ENCODE data around the gene BBS9.

Gene BBS9

DNA sequence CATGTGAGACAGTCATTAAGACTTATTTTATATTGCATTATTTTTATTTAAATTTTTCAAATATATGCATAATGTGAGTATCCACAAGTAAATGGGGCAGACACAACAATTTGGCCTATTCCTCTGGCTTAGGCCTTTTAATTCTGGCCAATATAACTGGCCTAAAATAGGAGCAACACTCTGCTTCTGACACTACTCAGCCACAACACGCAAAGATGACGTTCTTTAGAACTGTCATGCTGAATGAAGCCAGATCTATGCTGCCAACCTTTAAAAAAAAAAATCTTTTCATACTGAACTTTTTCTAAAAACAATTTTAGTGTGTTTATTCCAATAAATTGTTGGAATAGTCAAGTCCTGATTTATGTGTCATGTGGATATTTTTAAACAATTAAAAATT, 421.0 kb downstream of the BBS9 start:
- no peak for DNase-seq (ENCODE audit: low spot score)

DNA sequence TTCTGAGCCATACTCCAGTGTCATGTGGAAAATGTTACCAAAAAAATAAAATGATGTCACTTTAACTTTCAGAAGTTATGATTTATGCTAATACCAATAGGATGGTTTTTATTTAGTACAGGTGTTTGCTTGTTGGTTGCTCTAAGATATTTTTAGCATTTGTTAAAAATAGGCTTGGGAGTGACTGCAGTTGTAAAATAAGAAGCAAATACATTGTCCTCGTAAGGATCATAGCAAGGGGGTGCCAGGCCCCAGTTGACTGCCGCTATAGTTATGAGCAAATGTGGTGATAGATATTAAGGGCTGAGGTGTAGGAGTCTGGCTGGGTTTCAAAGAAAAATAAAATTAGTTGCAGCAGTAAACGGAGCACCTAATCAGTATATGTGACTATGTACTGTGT, 421.6 kb downstream of the BBS9 start:
- DNase-seq (ENCODE audit: low spot score) = no peak

DNA sequence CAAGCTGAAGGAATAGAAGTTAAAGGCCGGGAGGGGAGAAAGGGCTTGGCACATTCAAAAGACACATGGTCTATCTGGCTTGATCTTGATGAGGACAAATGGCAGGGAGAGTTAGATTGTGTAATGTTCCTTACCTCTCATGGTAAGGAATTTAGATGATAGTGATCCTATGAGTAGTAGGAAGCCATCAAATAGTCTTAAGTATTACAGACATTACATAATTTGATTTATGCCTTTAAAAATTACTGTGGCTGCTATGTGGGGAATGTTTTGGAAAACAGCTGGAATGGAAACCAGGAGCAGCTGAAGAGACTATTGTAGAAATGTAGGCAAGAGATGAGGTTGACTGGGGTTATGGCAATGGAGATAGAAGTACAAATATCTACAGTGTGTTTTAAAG, 424.7 kb downstream of the BBS9 start:
- no peak for DNase-seq (ENCODE audit: low spot score)

DNA sequence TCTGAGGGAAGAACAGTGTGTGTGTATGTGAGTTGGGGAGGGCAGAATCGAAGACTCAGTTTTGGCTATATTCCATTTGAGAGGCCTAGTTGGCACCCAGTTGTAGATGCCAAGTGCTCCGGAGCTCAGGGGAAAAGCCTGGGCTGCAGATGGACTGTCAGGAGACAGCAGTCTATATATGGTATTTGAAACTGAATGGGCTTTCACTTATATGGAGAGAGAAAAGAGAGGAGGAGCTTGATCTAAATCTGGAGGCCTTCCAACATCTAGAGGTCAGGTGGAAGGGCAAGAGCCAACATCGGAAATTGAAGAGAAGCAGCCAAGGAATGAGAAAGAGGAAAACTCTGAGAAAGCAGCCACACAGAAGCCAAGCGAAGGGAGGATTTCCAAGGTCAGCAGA, 425.2 kb downstream of the BBS9 start:
- no peak for DNase-seq (ENCODE audit: low spot score)

DNA sequence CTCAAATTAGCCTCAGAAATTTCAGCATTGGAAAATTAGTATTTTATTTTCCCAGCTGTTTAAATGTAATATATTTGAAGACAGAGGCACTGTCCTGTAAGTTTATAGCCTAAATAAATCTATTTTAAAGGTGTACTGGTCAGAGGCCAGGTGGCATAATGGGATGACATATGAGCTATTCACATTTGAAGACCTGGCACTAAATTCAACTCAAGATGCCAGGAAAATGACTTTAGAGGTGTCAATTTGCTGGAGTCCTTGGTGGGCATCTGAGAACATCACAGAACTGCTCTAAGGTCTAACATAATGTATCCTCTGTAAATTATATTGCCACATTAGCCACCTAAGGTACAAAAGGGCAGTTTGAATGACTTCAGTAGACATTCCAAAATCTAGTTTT, 427.1 kb downstream of the BBS9 start:
- no peak for DNase-seq (ENCODE audit: low spot score)

DNA sequence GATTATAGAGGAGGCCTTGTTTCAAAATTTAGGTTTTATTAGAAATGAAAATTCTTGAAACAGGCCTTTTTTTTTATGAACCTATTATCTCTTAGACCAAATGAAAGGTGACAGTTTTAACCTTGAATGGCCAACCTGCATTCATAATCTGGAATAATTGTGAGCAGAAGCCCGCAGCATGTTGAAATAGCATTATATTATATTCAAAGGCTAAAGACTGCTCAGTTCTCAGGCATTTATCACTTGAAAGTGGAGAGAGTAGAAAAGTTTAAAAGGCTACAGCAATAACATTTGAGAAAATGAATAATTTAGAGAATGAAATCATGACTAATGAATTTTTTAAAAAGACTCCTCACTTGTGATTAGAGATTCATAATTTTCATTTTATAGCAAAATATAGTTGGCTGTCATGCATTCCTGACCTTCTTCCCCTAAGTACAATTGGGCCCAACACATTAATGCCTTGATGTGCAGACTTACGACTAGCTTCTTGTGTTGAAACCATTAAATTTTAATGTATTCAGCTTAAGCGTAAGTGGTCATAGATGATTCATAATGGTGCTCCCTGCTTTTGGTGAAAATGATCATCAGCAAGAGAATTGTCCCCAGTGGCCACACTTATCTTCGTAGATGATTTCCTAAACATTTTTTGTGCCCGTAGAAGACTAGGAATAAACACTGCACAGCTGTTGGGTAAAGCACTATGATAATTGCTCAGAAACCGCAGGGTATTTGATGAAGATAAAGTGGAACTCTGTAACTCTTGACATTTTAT, 429.4 kb downstream of the BBS9 start:
- DNase-seq (ENCODE audit: low spot score) = no peak

DNA sequence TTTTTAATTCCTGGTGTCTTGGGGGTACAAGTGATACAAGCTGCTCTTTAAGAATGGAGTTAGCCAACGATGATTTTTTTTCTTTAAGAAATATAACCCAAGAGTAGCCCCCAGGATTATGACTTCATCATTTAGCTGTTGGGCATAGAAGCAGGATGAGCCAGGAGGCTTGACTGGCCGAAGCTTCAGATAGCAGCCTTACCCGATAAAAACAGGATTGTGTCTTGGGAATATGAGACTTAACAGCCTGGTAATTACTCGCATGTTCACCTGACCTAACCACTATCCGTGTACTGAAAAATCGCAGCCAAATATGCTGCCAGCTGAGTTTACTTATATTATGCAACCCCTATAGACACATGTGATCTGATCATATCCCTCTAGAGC, 430.0 kb downstream of the BBS9 start:
- DNase-seq (ENCODE audit: low spot score) = no peak

DNA sequence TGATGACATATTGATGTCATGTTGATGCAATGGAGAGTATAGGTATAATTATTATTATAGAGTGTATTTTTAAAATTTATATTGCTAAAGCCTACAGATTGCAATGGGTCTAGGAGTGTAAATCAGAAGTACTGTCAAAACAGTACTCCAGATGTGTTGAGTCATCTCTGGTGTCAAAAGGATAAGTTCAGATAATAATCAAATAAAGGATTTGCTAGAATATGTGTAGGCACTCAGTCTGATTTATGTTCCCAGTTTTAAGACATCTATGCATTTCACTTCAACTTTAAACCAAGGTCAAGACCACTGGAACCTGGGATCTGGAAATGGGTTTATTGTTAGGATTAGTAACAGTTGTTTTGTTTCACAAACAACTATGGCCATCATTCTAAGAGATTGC, 433.6 kb downstream of the BBS9 start:
- DNase-seq (ENCODE audit: low spot score) = no peak

DNA sequence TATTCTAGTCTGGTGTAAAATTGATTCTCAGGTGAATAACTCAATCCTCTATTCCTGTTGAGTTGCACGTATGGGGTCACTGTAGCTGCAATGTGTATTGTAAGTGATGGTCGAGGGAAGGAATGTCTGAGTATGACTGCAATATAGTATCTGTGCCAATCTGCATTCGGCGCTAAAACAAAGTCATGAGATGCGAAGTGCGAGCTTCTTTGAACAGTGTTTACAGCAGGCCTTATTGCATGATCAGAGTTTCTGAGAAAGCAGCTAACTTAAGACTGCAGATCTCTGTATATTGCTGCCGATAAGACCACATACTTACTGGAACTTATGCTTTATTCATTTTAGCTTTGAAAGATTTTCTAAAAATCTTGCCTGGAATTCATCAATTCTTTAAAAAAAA, 434.3 kb downstream of the BBS9 start:
- no peak for DNase-seq (ENCODE audit: low spot score)

DNA sequence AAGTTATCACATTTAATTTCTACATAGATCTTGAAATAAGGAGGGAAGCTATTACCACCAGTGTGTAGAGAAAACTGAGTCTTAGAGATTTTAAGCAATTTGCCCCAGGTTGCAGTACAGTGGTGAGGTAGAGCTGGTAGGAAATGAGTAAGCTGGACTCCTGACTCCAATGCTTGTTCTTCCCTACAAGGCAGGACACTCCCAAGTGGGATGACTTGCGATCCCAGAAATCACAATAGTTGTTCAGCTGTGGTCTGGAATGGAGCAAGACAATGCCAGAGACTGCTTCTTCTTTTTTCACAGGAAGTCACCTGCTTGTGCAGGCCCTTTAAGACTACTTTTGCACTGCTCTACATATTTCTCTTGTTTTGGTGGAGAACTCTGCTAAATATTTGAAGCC, 448.8 kb downstream of the BBS9 start:
- no peak for DNase-seq (ENCODE audit: low spot score)

DNA sequence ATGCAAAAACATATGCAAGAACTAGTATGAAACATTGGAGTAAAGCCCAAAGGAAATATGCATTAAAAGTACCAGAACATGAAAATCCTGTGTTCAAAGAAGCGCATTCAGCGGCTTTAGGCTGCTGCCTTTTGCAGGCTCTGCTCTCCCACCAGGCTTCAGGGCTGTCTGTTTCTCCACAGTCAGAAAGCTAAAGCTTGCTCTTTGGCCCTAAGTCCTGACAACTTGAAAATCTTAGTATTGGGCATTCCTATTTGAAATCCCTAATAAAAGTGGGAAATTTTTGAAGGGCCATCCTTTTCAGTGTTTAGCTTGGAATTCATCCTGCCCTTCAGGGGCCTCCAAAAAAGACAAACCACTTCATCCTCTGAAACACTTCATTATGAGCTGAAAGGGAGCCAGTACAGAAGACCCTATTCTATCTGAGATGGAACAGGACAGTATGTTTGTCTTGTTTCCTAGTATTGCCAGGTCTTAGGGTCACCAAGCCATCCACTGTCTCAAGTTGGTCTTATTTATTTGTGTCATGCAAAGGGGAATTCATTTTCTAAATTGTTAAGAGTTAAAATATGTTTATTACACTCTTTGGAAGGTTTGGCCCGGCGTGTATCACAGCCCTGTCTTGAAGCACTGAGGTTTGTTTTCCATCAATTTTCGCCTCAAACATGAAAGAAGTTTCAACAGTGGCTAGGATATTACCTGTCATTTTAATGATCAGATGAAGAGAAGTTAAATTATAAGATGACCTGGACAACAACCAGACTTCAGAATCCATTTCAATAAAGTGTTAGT, 449.7 kb downstream of the BBS9 start:
- no peak for DNase-seq (ENCODE audit: low spot score)

DNA sequence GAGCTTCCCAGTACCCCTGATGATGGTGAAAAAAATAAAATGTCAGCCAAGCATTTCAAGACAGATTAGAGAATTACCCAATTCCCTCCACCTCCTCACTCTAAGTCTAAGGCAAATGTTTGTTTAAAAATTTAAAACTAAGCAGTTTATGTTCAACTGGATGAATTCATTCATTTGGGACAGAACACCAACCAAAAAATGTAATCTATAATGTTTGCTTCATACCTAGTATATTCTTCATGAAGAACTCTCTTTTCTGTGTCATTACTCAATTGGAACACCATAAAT, 450.3 kb downstream of the BBS9 start:
- no peak for DNase-seq (ENCODE audit: low spot score)

DNA sequence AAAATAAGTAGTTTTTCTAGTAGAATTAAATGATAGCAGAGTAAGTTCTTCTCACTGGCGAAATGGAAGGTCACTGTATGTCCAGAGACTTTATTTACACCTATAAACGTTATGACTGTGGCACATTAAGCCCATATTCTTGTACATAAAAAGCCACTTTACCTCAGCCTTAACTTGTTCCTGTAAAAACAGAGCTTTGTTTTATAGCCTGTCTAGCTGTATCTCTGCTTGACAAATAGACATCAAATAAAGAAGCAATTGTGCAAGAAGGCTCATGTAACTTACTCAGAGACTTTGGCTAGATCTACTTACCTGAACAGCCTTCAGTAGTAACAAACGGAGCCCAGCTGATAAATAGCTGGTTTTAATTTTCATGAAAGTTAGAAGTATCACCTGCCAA, 451.9 kb downstream of the BBS9 start:
- DNase-seq (ENCODE audit: low spot score) = no peak

DNA sequence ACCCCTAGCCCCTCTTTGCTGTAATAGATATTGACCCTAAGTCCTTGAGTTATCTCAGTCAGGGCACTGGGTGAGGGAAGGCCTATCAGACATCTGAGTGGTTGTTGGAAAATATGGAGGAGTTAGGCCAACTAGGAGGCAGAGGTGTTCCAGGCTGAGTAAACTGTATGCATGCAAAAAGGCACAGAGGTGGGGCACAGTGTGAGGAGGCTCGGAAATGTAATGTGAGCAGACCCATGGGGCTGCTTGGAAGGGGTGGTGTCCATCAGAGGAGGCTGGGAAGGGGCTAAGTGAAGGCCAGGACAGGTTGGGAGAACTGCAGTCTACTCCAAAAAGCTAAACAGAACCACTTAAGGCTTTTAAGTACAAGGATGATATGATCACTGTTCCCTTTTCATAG, 452.7 kb downstream of the BBS9 start:
- DNase-seq (ENCODE audit: low spot score) = no peak

DNA sequence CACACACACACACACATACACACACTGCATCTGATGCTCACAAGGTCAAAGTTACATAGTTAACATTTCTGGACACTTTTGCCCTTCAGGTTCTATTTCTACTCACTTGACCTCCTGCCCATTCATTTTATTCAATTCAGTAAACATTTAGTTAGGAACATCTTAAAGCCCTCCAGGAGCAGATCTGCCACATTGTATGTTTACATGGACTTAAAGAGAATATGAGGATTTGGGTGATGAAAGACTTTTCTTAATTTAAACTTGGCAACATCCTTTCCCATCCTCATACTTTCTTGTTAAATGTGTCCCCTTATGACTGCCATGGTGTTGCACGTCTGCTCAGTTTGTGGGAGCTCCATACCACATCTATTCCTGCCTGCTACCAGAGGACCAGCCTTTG, 453.2 kb downstream of the BBS9 start:
- DNase-seq (ENCODE audit: low spot score) = no peak

DNA sequence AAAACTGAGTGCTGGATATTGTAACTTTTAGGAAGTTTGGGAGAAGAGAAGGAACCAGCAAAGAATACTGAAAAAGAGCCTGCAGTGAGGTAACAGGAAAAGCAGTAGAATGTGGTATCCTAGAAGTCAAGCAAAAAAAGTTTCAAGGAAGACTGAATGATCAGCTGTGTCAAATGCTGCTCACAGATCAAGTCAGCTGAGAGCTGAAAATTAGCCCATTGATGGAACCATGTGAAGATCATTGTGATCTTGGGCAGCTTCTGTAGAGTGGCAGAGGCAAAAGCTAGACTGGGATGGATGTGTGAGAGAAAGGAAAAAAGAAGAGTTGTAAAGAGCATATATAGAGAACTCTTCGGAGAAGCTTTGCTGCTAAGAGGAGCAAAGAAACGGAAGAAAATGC, 460.5 kb downstream of the BBS9 start:
- DNase-seq (ENCODE audit: low spot score) = no peak

DNA sequence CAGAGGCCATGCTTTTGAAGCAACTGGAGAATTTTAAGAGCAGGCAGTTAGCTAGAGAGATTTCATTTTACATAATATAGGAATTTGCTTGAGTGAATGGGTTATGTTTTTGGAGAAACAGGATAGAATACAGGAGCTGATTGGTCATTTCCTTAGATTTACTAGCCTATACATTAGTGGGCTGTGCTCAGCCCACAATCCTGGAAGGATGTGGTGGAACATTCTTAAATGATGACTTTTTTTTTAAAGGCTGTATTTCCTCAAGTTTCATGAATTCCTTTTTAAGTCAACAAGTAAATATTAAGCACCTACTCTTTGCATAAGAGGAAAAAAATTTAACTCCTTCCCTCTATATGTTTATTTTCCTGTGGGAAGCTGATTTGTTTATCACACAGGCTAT, 461.6 kb downstream of the BBS9 start:
- peak; percentile 1 for DNase-seq (ENCODE audit: low spot score)

DNA sequence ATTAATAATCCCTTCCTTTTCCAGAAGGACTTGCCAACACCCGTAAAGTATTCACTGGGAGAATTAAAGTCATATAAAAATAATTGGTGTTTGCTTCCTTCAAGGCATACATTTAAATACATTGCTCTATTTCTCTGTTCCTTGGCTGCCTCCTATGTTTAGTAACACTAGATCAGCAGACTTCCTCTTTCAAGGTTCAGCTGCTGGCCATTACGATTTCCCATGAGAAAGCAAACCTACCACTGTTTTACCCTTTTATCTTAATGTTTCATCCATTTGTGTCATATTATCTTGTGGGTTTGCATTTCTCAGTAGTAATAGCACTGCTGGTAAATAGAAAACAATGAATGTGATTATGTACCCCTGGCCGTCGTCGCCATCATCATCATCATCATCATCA, 462.1 kb downstream of the BBS9 start:
- DNase-seq (ENCODE audit: low spot score) = no peak

DNA sequence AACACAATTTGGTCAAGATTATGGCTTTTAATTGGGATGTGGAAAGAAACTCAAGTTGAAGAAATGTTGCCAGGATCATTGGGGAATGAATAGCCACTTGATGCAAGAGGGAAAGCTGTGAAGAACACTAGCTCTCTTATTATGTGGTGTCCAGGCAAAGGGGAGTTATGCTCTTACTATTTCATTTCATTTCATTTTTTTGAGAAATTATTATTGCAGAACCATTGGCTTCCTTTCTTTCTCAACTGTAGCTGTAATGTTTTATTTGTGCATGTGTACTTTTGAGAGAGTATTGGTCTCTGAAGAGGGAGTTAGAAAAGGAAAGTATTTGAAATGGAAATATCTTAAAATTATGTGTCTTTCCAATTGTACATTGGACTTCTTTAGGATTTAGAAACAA, 463.4 kb downstream of the BBS9 start:
- no peak for DNase-seq (ENCODE audit: low spot score)

DNA sequence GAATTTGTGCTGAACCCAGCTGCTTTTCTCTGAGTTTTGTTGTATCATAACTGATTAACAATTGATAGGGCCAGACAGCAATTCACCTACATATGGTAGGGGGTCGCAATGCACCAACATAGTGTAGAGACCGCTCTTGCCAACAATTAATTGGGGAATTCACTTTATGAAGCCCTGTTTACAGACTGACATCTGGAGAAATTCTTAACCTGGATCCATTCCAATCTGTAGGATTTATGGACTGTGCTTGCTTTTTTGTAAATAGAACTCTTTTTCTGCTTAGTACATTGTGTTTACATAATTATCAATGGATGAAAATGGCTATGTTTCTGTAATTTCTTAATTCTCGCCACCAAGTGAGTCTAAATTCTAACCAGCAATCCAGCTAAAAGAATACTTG, 464.2 kb downstream of the BBS9 start:
- no peak for DNase-seq (ENCODE audit: low spot score)

DNA sequence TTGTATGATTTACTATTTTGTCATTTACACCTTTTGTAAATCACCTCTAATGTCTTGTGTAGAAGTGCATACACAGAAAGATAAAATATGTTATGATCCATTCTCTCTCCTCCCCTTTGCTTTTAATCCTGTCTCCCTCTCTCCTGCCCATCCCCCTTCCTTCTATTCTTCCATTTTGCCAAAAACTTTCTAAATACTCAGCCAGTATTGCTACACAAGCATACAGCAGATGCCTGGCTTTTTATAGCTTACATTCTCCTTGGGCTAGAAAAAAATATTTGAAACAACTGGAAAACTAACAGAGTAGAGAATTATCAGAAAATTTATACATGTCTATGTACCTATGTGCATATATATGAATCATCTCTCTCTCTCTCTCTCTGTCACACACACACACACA, 467.3 kb downstream of the BBS9 start:
- DNase-seq (ENCODE audit: low spot score) = no peak

DNA sequence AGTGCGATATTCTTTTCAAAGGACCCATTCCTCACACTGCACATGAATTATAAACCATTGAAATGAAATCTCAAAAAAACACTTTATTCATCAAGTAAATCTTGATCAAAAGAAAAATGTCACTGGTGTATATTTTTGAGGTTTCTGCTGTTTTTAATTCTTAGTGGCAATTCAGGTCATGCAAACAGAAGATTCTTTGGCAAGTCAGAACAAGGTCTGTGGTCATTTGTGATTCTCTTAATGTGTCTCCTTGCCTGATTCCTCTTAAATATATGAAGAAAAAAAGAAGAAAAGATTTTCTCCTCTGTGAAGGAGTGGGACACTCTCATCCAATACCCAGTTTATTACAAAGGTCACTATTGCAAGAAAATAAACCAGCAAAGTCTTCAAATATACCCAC, 467.8 kb downstream of the BBS9 start:
- no peak for DNase-seq (ENCODE audit: low spot score)

DNA sequence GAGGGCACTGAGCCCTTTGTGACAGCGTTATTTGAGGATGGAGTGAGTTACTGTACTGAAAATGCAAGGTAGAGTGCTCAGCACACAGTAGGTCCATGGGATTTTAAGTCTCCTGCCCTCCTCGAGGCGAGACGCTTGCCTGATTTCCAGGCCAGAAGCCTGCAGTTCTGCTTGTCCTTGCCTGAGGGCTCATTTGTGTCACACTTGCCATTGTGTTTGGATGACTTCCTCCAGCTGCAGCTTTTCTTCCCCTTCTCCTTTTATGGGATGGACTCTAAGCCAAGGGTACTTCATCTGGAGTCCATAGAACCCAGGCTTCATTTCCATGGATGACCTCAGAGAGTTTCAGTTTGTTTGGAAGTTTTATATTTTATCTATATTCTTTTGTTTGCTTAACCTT, 471.7 kb downstream of the BBS9 start:
- no peak for DNase-seq (ENCODE audit: low spot score)

DNA sequence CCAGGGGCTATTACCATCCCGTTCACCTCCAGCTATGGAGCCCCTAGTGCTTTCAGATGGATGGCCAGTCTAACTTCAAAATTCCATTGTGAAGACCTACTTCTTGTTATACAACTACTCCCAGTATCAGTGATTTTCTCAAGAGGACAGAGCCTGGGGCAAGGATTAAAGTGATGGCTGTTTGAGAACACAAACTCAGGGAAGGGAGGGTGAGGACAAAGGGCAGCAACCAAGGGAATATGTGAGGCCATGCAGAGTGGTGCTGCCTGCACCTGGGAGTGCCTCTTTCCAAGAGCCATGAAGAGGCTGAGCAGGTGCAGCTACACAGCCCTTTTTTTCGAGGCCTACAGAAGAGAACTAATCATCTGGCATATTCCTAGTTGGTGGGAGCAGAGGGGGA, 472.5 kb downstream of the BBS9 start:
- DNase-seq (ENCODE audit: low spot score) = no peak
